HG03025 (cell line): ENCODE measurements around the gene SAT1.
"Not testable (repeated sequence)": the region's sequence is repeated elsewhere in the genome, so short reads cannot be mapped to it uniquely, and the experiment has no call there.

Experiments
- ATAC-seq: cut with Tn5 transposase; IDR thresholded peaks from one replicate; pipeline ENCODE4 v1.9.1; 2021; ENCODE audit warnings: mild to moderate bottlenecking, moderate library complexity; ENCODE audit not compliant: unreplicated experiment, low FRiP score

The SAT1 gene

GRCh38 chrX:23782863-23783588, at the start of gene SAT1:
SAT1 (plus strand) TSS chrX:23783173; CDS start chrX:23783352, 179 bp downstream.
- peak; percentile 84 for ATAC-seq

GRCh38 chrX:23736030-23736429, 46.9 kb upstream of the SAT1 start:
- no peak for ATAC-seq

DNA sequence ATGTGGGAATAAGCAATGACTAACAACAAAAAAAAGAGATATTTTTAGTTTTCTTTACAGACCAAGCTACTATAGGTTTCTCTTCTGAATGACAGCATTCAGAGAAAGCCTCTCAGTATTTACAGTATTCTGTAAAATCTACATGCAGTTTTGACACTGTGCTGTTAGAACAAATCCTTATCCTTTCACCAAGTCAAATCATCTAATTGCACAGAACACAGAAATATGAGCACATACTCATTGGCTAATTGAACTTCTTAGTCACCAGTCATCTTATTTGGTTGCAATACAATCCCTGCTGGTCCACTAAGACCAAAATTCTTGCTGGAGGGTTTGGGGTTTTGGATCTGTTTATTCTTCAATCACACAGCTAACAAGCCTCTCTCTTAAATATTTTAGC, 45.6 kb upstream of the SAT1 start:
- ATAC-seq, result no peak

GRCh38 chrX:23742174-23742696, 40.7 kb upstream of the SAT1 start:
- no peak for ATAC-seq

DNA sequence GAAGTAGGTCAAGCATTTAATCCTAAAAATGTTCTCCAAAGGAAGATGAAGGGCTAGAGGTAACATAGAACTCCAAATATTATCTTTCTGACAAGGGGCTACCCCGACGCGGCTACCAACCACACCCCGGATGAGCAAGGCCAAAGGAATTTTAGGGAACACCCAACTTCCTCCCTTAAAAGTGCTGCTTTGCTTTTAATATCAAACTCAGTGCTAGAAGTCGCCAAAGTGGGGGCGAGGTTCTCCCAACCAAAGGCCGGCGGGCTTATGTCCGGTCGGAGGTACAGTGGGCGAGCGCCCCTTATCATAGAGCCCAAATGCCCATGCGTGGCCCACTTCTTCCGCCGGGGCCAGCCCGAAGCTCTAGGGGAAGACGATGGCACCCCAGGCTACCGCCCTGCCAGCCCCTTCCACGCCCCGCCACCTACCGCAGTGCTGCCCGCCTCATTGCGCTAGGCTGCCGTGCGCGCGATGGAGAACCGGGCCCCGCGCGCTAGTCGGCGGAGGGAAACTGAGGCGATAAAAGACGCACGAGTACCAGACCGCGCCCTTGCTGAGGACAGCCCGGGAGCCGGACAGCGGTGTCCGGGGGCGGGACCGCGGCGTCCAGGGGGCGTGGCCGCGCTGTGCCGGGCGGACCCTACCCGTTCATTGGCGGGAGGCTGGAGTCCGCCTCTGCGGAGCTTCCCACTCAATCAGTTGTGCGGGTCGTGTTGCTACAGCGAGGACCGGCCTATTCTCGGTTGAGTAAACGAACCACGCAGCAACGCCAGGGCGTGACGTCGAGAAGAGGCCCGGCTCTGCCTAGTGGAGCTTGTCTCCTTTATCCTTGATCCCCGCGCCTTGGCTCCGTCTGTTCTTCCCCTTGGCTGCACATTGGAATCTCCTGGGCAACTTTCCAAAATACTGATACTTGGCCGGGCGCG, 40.0 kb upstream of the SAT1 start, which contains the start of gene ACOT9:
TSS of gene ACOT9 (minus strand) at position 580 of the 926 bp plus-strand sequence. CDS start at position 448, 132 bp downstream.
- peak; percentile 84 for ATAC-seq

DNA sequence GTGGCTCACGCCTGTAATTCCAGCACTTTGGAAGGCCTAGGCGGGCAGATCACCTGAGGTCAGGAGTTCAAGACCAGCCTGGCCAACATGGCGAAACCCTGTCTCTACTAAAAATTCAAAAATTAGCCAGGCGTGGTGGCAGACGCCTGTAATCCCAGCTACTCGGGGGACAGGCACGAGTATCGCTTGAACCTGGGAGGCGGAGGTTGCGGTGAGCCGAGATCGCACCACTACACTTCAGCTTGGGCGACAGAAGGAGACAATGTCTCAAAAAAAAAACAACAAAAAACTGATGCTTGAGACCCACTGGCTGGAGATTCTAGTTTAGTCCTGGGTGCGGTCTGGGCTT, 39.4 kb upstream of the SAT1 start:
- ATAC-seq, result not testable (repeated sequence)

GRCh38 chrX:23745786-23746185, 37.2 kb upstream of the SAT1 start:
- ATAC-seq, result no peak

- ATAC-seq, result no peak
Measured at GRCh38 chrX:23749129-23749528, 33.8 kb upstream of the SAT1 start.

- no peak for ATAC-seq
Measured at GRCh38 chrX:23749576-23749975, 33.4 kb upstream of the SAT1 start.

GRCh38 chrX:23752740-23753415, 30.1 kb upstream of the SAT1 start:
- ATAC-seq, result no peak

- ATAC-seq, result no peak
Measured at GRCh38 chrX:23754664-23755063, 28.3 kb upstream of the SAT1 start.

GRCh38 chrX:23756165-23756564, 26.8 kb upstream of the SAT1 start:
- no peak for ATAC-seq

DNA sequence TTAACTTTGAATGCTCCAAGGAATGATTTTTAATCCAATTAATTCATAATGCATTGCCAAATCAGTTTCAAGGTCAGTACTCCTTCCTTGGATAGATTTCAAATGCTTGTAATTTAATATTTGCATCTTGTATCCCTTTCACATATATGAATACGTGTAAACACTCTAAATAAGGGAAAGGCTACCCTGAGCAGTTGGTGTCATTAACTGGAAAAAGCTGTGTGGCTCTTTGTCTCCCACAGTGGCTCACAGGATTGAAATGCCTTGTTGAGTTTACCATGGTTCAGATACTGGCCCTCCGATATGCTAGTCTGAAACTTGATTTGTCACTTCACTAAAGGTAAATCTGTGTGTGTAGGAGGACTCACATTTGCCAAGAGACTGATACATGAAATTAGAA, 23.2 kb upstream of the SAT1 start:
- ATAC-seq, result no peak

GRCh38 chrX:23764188-23764984, 18.6 kb upstream of the SAT1 start:
- no peak for ATAC-seq

DNA sequence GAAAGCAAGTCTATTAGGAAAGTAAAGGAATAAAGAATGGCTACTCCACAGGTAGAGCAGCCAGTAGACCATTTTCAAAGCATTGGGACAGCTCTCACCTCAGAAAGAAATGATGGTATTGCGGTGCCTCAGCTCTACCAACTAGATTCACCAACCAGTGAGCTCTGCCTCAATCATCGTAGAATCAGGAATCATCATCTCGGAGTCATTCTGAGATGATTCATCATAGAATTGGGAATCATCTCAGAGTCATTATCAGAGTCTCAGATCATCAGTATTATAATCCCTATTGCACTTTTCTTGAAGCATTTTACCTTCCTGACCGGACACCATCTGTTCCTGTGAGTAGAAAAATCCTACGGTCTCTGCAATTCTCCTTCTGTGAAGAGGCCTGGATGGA, 17.5 kb upstream of the SAT1 start:
- ATAC-seq, result no peak

DNA sequence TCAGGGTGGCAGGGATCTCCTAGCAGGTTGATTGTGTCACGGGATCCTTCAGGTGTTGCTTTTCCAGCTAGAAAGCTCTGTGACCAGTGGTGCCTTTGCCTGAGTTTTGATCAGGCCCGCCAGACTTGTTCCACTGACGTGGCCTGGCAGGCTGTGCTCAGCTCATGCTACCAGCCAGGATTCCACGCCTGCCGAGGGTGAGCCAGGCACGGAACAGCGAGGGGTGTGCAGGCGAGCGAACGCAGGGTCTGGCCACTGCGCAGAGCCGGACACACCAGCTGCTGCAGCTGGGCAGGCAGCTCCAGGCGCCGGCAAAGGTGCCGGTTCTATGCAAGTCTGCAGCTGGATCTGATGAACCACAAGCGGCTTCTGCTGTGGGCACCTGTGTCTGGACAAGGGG, 17.1 kb upstream of the SAT1 start:
- ATAC-seq, result no peak

GRCh38 chrX:23766650-23767551, 16.1 kb upstream of the SAT1 start:
- no peak for ATAC-seq

DNA sequence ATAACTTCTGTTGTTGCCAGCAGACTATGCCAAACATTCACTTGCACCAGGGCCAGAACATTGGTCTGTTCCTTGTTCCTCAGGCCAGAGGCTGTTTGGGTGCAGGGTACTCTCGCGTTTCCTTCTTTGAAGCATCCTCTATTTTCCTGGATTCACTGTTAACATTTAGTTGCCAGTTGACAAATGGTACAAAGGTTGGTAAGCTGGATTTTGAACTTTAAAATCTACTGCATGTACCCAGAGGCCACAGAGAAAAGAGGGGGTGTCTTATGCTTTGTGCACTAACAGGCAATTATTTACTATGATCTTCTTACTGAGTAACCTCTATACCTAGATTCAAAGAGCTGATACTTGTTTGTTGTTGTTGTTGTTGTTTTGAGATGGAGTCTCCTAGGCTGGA, 12.8 kb upstream of the SAT1 start:
- no peak for ATAC-seq

- not testable (repeated sequence) for ATAC-seq
Measured at GRCh38 chrX:23771086-23771485, 11.9 kb upstream of the SAT1 start.
